Measurements from ENCODE around the gene ARL6IP5. TPM values are rescaled to one million over a fixed set of nuclear protein-coding genes. Genes with fewer than 3 reads are reported as not detected.

Gene ARL6IP5
- total RNA-seq, 4 donors from 2014 or later: 113 to 153 (median 133) TPM

- DNase-seq (ENCODE audit: low spot score in 2 of 2): no peak
- H3K4me3 ChIP-seq: no peak overlapping the region
- peaks cover 6 to 60% (median 22%) of the 10 kb centered on the region in 3 donors for H3K36me3 ChIP-seq
- no peaks in the 10 kb centered on the region for H3K9me3 ChIP-seq
- no peaks in the 10 kb centered on the region for H3K27me3 ChIP-seq
- no peak overlapping the region for H3K27ac ChIP-seq
- WGBS, 2 donors: 88 to 96% methylated on average over 6 of the region's 6 CpGs
- TF ChIP-seq EP300 (IDR thresholded peaks at IDR 0.05) (no peak), CTCF (IDR thresholded peaks at IDR 0.05) (no peak), POLR2A (IDR thresholded peaks at IDR 0.05) (no peak)
- H3K4me1 ChIP-seq: no peaks in the 10 kb centered on the region
These were observed 19.3 kb upstream of the ARL6IP5 start for GRCh38 chr3:69065318-69065964.

- Histone ChIP-seq H3K4me1 (no peaks in the 10 kb centered on the region), H3K9me3 (no peaks in the 10 kb centered on the region), H3K4me3 (no peak overlapping the region), H3K36me3 (peaks cover 3 to 60% (median 17%) of the 10 kb centered on the region in 3 donors), H3K27me3 (no peaks in the 10 kb centered on the region), H3K27ac (no peak overlapping the region)
- DNase-seq (ENCODE audit: low spot score in 2 of 2): no peak
- no peak for TF ChIP-seq POLR2A (IDR thresholded peaks at IDR 0.05)
- TF ChIP-seq EP300 (IDR thresholded peaks at IDR 0.05): no peak
- TF ChIP-seq CTCF (IDR thresholded peaks at IDR 0.05): no peak
- WGBS, 2 donors: 63 to 67% methylated on average over 4 of the region's 4 CpGs
These were observed 18.6 kb upstream of the ARL6IP5 start for GRCh38 chr3:69066121-69066520.

- no peak overlapping the region for H3K4me3 ChIP-seq
- TF ChIP-seq CTCF (IDR thresholded peaks at IDR 0.05) (no peak), EP300 (IDR thresholded peaks at IDR 0.05) (no peak), POLR2A (IDR thresholded peaks at IDR 0.05) (no peak)
- no peak overlapping the region for H3K27ac ChIP-seq
- peaks cover 0 to 15% (median 2%) of the 10 kb centered on the region in 4 donors for H3K4me1 ChIP-seq
- H3K36me3 ChIP-seq: peaks cover 0 to 59% (median 0%) of the 10 kb centered on the region in 3 donors
- no peak for DNase-seq (ENCODE audit: low spot score in 2 of 2)
- no peaks in the 10 kb centered on the region for H3K27me3 ChIP-seq
- WGBS, 2 donors: 94 to 95% methylated on average over 3 of the region's 3 CpGs
- H3K9me3 ChIP-seq: no peaks in the 10 kb centered on the region
These were observed 11.8 kb upstream of the ARL6IP5 start for GRCh38 chr3:69072928-69073327.

GRCh38 chr3:69079269-69080159 is 5.2 kb upstream of the ARL6IP5 start:
- H3K4me1 ChIP-seq: peaks cover 0 to 66% (median 51%) of the 10 kb centered on the region in 4 donors
- TF ChIP-seq EP300 (IDR thresholded peaks at IDR 0.05): no peak
- no peak for TF ChIP-seq POLR2A (IDR thresholded peaks at IDR 0.05)
- no peak for TF ChIP-seq CTCF (IDR thresholded peaks at IDR 0.05)

More at GRCh38 chr3:69079269-69080159, 5.2 kb upstream of the ARL6IP5 start:
- Histone ChIP-seq H3K36me3 (peaks cover 0 to 20% (median 0%) of the 10 kb centered on the region in 3 donors), H3K9me3 (no peaks in the 10 kb centered on the region), H3K27me3 (no peaks in the 10 kb centered on the region), H3K4me3 (peak overlapping the region; percentile 74 to 96 (median 83)), H3K27ac (peak overlapping the region; percentile 76 to 97 (median 93))
- no peak for DNase-seq (ENCODE audit: low spot score in 2 of 2)
- 2 to 4% methylated on average over 22 to 26 of the region's 29 CpGs for WGBS, 2 donors

Data from tibial nerve (tissue), 4 donors.